HG03108 (cell line): ENCODE results near the gene IL13.
"Not testable (repeated sequence)": the region's sequence is repeated elsewhere in the genome, so short reads cannot be mapped to it uniquely, and the experiment has no call there.

Source experiments
- ATAC-seq: cut with Tn5 transposase; IDR thresholded peaks from one replicate; pipeline ENCODE4 v1.9.1; 2021; ENCODE audit warnings: moderate library complexity; ENCODE audit not compliant: unreplicated experiment

The IL13 gene

DNA sequence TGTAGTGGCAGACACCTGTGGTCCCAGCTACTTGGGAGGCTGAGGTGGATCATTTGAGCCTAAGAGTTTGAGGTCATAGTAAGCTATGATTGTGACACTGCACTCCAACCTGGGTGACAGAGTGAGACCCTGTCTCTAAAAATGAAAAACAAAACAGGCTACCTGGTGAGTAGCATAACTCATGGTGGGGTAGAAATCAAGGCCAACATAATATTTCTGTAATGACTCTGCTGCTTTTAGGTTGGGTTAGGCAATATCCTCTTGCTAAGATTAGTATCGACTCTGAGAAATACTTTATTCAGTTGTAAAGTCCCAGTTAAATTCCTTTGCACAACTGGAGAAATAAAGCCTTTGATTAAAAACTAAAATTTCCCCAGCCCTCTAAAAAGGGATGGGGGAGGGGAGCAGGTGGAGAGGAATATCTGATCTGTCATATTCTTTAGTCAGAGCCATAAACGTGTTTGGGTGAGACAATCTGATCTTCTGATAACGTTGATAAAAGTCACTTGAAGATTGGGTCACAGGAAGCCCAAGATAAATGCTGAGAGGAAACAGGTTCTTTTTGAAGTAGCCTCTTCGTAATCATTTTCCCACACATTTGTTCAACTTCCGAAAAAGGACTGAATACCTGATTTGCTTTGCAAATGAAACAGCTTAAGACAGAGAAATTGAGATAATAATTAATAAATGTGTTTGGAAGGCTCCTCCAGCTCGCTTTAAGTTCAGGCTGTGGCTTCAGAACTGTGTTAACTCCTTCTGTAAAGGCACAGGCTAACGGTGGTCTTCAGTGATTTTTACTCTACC lies 30.8 kb downstream of the IL13 start:
- peak; percentile 44 for ATAC-seq

- ATAC-seq, result no peak
These were observed 31.5 kb downstream of the IL13 start for GRCh38 chr5:132689513-132689912.

GRCh38 chr5:132690156-132690555 lies 32.2 kb downstream of the IL13 start:
- no peak for ATAC-seq

GRCh38 chr5:132691755-132692631 lies 34.0 kb downstream of the IL13 start:
- ATAC-seq, result not testable (repeated sequence)

GRCh38 chr5:132692632-132692967 lies 34.6 kb downstream of the IL13 start:
- no peak for ATAC-seq

- no peak for ATAC-seq
These were observed 38.0 kb downstream of the IL13 start for GRCh38 chr5:132695956-132696355.

DNA sequence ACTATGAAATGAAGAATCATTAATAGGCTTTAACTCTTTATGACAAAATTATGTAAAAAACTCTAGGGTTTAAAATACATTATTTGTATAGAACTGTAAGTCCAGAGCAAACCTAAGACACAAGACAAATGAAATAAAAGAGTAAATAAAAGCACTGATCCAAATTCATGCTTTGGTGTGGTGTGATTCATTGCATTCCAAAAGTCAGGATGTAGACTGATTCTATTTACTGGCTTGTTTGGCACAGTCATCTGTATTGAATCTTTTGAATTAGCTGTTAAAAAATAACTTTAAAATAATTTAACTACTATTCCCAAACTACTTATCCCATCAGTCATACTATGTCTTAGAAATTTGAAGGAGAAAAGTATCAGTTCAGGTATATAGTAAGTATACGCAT lies 46.9 kb downstream of the IL13 start:
- no peak for ATAC-seq

GRCh38 chr5:132708645-132709044 lies 50.7 kb downstream of the IL13 start:
- ATAC-seq, result no peak
